IPS-15b (cell line): ENCODE results near the gene WNT7B.

Experiments used
- H3K27me3 ChIP-seq: one replicate; pipeline ENCODE4 v1.6.1; 2013; ENCODE audit warnings: low read length; ENCODE audit not compliant: control insufficient read depth, insufficient read depth
- H3K36me3 ChIP-seq: one replicate; pipeline ENCODE4 v1.6.1; 2013; ENCODE audit warnings: low read length; ENCODE audit not compliant: control insufficient read depth, insufficient read depth
- H3K4me1 ChIP-seq: one replicate; pipeline ENCODE4 v1.6.1; 2013; ENCODE audit warnings: mild to moderate bottlenecking, low read length; ENCODE audit not compliant: control insufficient read depth, insufficient read depth
- H3K4me3 ChIP-seq: one replicate; pipeline ENCODE4 v1.5.1; 2013; ENCODE audit warnings: low read depth, low read length
- H3K9ac ChIP-seq: one replicate; pipeline ENCODE4 v1.6.1; 2013; ENCODE audit warnings: low read depth, mild to moderate bottlenecking, low read length
- H3K9me3 ChIP-seq: one replicate; pipeline ENCODE4 v1.6.1; 2013; ENCODE audit warnings: mild to moderate bottlenecking, low read length; ENCODE audit not compliant: control insufficient read depth, insufficient read depth

WNT7B gene

DNA sequence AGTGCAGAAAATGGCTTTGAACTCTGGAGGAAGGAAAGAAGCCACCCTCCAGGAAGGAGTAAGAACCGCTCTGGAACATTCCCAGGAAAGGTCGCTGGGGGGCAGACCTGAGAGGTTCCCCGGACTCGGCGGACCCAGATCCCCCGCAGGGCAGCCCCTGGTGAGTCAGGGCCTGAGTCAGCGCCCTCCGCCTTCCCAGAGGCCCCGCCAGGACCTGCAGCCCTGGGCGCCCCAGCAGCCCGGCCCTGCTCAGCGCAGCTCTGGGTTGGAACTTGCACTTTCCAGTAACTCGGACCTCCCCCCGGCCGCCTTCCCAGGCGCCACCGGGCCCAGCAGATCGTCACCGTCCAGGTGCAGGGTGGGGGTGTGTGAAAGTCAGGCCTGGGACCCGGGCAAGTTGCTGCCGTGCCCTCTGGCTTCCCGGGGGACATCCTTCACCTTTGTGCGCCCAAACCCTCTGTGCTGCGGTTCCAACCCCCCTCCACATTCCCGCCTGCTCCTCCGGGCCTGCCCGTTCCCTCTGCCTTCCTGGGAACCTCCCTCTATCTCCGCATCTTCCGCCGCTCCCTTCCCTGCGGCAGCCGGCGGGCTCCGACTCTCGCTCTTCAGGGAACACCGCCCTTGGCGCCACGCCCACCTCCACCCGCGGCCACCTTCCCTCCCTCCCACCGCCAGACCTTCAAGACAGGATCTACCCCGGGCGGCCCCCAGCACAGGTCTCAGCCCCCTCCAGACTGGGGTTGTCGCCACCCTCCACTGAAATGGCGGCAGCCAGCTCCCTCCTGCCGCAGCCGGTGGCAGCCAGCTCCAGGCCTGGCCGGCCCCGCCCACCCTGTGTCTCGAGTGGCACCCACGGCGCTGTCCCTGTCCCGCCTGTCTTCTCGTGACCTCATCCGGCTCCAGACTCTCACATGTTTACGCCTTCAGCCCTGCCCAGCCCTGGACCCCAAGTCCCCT, 36.8 kb upstream of the WNT7B start:
- H3K9me3 ChIP-seq, result no peaks in the 10 kb centered on the region
- no peaks in the 10 kb centered on the region for H3K27me3 ChIP-seq
- H3K36me3 ChIP-seq, result no peaks in the 10 kb centered on the region
- peak overlapping the region; percentile 74 for H3K4me3 ChIP-seq
- peak overlapping the region; percentile 76 for H3K9ac ChIP-seq
- H3K4me1 ChIP-seq, result no peaks in the 10 kb centered on the region

DNA sequence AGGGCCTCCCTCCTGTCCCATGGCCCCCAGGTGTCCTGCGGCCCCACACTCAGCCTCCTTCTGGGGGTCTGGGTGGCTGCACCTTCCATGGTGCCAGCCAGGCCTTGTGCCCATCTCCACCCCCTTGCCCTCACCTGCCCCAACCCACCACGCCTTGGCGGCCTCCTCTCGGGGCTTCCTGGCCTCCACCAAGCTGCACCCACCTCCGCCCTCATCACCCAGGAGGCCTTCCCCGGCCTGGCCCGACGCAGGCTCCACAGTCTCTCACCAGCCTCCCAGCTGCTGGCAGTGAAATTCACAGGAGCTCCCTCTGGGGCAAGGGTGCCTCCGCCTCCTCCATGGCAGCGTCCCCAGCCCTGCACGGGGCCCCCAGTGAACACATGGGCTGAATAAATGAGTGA, 35.9 kb upstream of the WNT7B start:
- peak overlapping the region; percentile 24 for H3K9ac ChIP-seq
- H3K4me1 ChIP-seq, result no peaks in the 10 kb centered on the region
- H3K4me3 ChIP-seq, result peak overlapping the region; percentile 74

DNA sequence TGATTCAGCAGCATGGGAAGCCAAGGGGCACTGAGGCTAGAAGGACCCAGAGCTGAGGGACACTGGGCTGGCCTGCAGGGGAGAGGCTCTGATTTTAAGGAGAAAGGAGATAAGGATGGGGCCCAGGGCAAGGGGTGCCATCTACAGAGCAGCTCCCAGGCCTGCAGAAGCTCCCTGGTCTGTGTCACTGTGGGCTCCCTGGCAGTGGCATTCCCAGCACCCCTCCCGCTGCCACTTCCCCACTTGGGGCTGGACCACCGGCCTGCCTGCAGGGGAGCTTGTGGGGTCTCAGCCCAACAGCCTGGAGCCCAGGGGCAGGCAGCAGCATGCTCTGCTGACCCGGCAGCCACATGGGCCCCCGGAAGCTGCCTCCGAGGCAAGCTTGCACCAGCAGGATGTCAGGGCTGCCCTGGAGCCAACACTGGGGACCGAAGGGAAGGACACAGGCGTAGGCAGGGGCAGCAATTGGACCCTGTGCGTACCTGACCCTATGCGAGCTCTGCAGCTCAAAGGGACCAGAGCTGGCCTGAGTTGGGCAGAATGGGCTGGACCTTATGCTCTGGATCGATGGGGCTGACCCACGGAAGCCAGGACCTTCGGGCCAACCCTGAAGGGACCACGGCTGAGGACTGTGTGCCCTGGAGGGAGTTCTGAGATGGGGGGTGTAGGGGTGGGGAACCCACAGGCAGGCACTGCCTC, 35.4 kb upstream of the WNT7B start:
- Histone ChIP-seq H3K36me3 (no peaks in the 10 kb centered on the region), H3K4me3 (no peak overlapping the region), H3K27me3 (no peaks in the 10 kb centered on the region), H3K9me3 (no peaks in the 10 kb centered on the region), H3K4me1 (no peaks in the 10 kb centered on the region), H3K9ac (peak overlapping the region; percentile 24)

More for the DNA sequence above, 35.9 kb upstream of the WNT7B start:
- H3K27me3 ChIP-seq, result no peaks in the 10 kb centered on the region
- no peaks in the 10 kb centered on the region for H3K9me3 ChIP-seq
- no peaks in the 10 kb centered on the region for H3K36me3 ChIP-seq

DNA sequence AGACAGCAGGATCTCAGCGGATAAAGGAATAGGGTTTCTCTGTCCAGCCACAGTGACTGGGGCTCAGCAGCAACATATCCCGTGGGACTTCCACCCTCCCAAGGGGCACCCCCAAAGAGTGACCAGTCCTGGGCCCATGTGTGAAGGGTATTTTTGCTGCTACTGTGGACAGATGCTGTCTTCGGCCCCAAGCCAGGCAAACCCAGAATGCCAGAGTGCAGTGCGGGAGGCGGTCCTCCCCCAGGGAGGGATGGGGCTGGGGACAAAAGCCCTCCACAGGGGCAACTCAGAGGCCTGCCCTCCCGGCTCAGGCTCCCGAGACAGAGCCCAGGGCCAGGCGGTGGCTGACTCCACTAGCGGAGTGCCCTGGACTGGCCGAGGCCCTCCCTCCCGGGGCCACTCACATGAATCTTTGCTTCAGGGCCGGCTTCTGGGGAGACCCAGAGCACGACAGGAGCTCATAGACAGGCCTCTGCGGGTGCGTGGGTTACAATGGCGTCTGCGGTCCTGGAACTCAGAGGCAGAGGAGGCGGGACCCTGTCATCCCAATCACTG, 34.7 kb upstream of the WNT7B start:
- Histone ChIP-seq H3K4me3 (no peak overlapping the region), H3K27me3 (no peaks in the 10 kb centered on the region), H3K9ac (no peak overlapping the region), H3K4me1 (no peaks in the 10 kb centered on the region), H3K36me3 (no peaks in the 10 kb centered on the region), H3K9me3 (no peaks in the 10 kb centered on the region)

DNA sequence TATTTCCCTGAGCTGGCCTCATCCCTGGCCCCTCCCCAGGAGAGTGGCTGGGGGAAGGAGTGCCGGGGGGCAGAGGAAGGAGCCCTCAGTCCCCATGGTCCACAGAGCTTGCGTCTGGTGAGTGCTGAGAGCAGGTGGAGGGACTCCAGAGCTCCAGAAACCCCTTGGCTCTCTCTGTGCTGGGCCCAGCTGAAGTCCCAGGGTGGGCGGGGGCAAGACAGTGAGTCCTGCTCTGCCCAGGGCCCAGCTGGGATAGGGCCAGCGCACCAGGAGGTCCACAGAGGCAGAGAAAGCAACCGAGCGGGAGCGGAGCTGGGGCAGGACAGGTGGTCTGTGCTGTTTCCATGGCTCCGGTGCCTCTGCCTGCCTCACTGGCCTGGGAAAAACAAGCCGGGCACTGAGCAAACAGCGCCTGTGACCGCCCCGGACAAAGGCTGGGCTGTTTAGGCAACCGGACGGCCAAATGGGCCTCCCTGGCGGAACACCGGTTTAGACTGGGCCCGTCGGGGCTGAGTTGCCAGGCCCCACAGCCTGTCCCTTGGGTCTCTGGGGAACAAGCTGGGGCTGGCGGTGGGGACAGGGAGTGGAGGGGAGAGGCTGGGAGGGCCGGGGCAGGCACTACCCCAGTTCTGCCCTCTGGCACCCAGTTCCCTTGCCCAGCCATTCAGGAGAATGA, 34.1 kb upstream of the WNT7B start:
- H3K27me3 ChIP-seq, result no peaks in the 10 kb centered on the region
- H3K9ac ChIP-seq, result no peak overlapping the region

DNA sequence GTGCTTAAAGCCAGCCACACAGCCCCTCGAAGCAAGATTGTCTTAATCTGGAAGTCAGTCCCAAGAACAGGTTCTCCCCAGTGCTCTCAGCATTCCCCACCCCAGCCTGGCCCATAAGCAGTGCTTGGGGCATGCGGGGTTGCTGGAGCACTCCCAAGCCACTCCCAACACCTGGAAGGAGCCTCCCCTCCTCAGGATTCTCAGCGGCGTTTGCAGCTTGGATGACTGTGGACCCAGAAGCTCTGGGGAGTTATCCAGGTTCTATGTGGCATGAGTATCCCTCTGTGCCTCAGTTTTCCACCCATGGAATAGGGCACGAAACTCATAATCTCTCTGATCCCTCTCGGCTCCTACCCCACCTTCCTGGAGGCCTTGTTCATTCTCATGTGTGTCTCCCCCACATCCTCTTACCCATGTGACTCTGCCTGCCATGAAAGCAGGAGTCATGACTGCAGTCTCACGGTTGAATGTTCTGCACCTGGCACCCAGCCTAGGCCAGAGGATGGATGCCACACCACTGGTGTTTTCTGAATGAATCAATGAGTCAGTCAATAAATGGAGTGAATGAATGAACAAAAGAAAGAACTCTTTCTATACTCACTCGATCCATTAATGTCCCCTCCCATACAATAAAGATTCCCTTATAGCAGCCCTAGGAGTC, 33.4 kb upstream of the WNT7B start:
- Histone ChIP-seq H3K27me3 (no peaks in the 10 kb centered on the region), H3K4me1 (no peaks in the 10 kb centered on the region), H3K9ac (no peak overlapping the region), H3K36me3 (no peaks in the 10 kb centered on the region), H3K4me3 (no peak overlapping the region), H3K9me3 (no peaks in the 10 kb centered on the region)

More for the DNA sequence above, 34.1 kb upstream of the WNT7B start:
- H3K4me3 ChIP-seq, result no peak overlapping the region
- H3K36me3 ChIP-seq, result no peaks in the 10 kb centered on the region
- H3K9me3 ChIP-seq, result no peaks in the 10 kb centered on the region
- H3K4me1 ChIP-seq, result no peaks in the 10 kb centered on the region

DNA sequence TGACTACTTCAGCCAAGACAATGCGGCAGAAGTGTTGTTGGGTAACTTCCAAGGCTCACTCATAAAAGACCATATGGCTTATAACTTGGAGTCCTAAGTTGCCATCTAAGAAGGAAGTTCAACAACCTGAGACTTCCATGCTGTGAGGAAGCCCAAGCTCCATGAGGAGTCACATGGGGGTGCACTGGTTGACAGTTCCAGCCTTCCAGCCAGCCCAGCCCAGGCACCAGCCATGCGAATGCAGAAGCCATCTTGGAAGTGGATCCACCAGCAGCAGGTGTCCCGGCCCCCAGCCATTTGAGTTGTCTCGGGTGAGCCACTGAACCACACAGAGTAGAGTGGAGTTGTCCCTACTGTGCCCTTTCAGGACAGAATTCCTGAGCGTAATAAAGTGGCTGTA, 32.8 kb upstream of the WNT7B start:
- no peaks in the 10 kb centered on the region for H3K27me3 ChIP-seq

DNA sequence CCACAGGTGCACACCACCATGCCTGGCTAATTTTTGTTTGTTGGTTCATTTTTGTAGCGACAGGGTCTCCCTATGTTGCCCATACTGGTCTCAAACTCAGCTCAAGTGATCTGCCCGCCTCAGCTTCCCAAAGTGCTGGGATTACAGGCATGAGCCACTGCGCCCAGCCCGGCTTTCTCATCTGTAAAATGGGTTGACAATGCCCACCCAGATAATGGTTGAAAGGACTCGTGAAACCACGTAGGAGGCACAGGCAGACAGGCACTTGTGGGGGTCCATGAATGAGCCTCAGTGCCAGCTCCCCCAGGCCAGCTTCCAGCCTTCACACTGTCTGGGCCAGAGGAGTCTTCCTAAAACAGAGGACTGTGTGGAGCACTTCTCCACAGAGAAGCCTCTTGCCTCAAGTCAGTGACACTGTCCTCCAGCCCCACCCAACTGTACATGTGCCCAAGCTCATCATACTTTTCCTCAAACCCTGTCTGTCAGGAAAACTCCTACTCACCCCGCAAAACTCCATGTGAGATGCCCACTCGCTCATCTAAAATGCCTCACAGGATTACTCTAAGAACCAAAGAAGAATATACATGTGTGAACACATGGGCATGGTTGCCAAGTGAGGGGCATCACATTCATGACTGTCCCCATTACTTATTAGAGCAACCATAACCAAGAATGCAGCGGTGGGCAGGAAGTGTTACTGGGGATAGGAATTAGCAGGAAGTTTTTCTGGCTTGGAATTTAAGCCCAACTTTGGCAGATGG, 32.1 kb upstream of the WNT7B start:
- no peak overlapping the region for H3K9ac ChIP-seq
- no peaks in the 10 kb centered on the region for H3K9me3 ChIP-seq
- no peaks in the 10 kb centered on the region for H3K4me1 ChIP-seq

More for the DNA sequence above, 32.8 kb upstream of the WNT7B start:
- Histone ChIP-seq H3K4me3 (no peak overlapping the region), H3K9me3 (no peaks in the 10 kb centered on the region), H3K4me1 (no peaks in the 10 kb centered on the region), H3K9ac (no peak overlapping the region), H3K36me3 (no peaks in the 10 kb centered on the region)

DNA sequence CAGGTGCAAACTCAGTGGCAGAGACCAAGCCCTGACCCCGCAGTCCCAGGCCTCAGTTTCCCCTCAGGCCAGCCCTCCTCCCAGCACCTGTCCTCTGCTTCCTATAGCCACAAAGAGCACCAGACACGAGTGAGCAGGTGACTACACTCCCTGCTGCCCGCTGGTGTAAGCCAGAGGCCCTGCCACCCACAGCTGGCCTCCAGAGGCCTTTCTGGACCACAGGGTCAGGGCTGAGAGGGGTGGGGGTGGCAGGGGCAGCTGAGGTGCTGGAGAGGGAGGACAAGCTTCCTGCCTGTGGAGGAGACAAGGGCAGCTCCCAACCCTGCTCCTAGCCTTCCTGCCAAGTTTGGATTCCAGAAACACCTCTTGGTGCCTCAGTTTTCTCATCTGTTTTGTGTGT, 31.3 kb upstream of the WNT7B start:
- no peak overlapping the region for H3K4me3 ChIP-seq
- H3K9me3 ChIP-seq, result no peaks in the 10 kb centered on the region
- no peak overlapping the region for H3K9ac ChIP-seq
- H3K4me1 ChIP-seq, result no peaks in the 10 kb centered on the region
- no peaks in the 10 kb centered on the region for H3K36me3 ChIP-seq
- no peaks in the 10 kb centered on the region for H3K27me3 ChIP-seq

More for the DNA sequence above, 32.1 kb upstream of the WNT7B start:
- Histone ChIP-seq H3K4me3 (no peak overlapping the region), H3K36me3 (no peaks in the 10 kb centered on the region), H3K27me3 (no peaks in the 10 kb centered on the region)

DNA sequence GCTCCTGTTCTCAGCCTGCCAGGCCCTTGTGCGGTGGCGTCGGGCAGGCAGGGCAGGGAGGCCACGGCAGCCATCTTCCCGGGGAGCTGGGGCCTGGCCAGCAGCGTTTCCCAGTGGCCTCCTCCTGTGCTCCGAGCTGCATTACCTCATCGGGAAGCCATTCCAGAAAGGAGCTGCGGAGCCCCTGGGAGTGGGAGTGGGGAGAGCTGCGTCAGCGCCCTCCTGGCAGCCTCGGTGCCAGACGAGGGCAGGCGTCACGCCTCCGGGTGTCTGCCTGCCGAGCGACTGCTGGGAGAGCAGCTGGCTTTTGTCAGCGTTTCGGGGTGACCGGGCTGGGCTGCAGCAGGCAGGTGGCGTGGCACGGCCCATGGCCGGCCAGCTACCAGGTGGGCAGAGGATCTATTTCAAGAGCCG, 30.9 kb upstream of the WNT7B start:
- Histone ChIP-seq H3K9me3 (no peaks in the 10 kb centered on the region), H3K9ac (no peak overlapping the region), H3K27me3 (no peaks in the 10 kb centered on the region), H3K4me3 (no peak overlapping the region), H3K4me1 (no peaks in the 10 kb centered on the region), H3K36me3 (no peaks in the 10 kb centered on the region)
